Left cardiac atrium (tissue), 2 donors: ENCODE measurements around the gene EFCAB7. TPM values are rescaled to one million over a fixed set of nuclear protein-coding genes. Genes with fewer than 3 reads are reported as not detected.

Source experiments
- total RNA-seq, 2 donors: library from RNA; stranded (reverse); fragmentation: NEBNext Ultra II Directional; extraction: Animal tissue kit (Norgen Biotek cat#: 25700); gene quantifications; one replicate each; pipeline ENCODE4 v1.2.1, GENCODE V29; 2021
- donor health status: DM: no; HTN: yes; CAD: no; lungs with severe emphysema.
- donor health status: DM: yes; HTN: yes; CAD: no.

Gene EFCAB7
- total RNA-seq, 2 donors from 2014 or later = 6.1 to 10.5 TPM

Other genes starting within 250 kb of the EFCAB7 start
- gene FOXD3, start 201.0 kb upstream of the EFCAB7 start, total RNA-seq = under 1 TPM; 0.18 to 0.68 TPM
- gene ALG6, start 155.9 kb upstream of the EFCAB7 start, total RNA-seq = 1 to 10 TPM; 4.4 to 6.4 TPM
- 1 to 10 TPM; 6.4 to 8.3 TPM for gene ITGB3BP, start 300 bp upstream of the EFCAB7 start, total RNA-seq
- gene PGM1, start 69.9 kb downstream of the EFCAB7 start, total RNA-seq = 100 to 1,000 TPM; 150 to 180 TPM